Thyroid gland (tissue), 4 donors: ENCODE measurements around the gene MRPL50.

Experiments
- CTCF ChIP-seq, 6 experiments: fragments of 200-600 bp in 3 of 6; fragments of 450-650 bp in 3 of 6; sonication (generic) in 3 of 6; IDR thresholded peaks; one replicate each; pipeline ENCODE4 v1.5.1; 2016 to 2019; ENCODE audit warnings: antibody characterized with exemption in 6 of 6, mild to moderate bottlenecking in 2 of 6, inconsistent platforms in 1 of 6, moderate library complexity in 1 of 6
- POLR2A ChIP-seq, 2 donors: fragments of 450-650 bp; IDR thresholded peaks; one replicate each; pipeline ENCODE4 v1.6.1; 2017; ENCODE audit warnings: antibody characterized with exemption in 2 of 2, mild to moderate bottlenecking in 2 of 2, moderate library complexity in 1 of 2

GRCh38 chr9:101393135-101393534, 5.3 kb downstream of the MRPL50 start:
- TF ChIP-seq CTCF (IDR thresholded peaks at IDR 0.05) (no peak), POLR2A (IDR thresholded peaks at IDR 0.05) (no peak)
